ENCODE results near the gene UPK3A.

GRCh38 chr22:45291061-45291930 is 6.5 kb downstream of the UPK3A start:
- TF ChIP-seq CTCF (IDR thresholded peaks at IDR 0.05) (no peak), POLR2A (IDR thresholded peaks at IDR 0.05) (no peak)
